ENCODE results near the gene ASGR1.
"Not testable (repeated sequence)": the region's sequence is repeated elsewhere in the genome, so short reads cannot be mapped to it uniquely, and the experiment has no call there.

ASGR1 gene

GRCh38 chr17:7184647-7185046, 5.5 kb upstream of the ASGR1 start:
- DNase-seq: no peak

- no peak for DNase-seq
Measured at GRCh38 chr17:7184091-7184488, 4.9 kb upstream of the ASGR1 start.

- DNase-seq: no peak
Measured at GRCh38 chr17:7183433-7184090, 4.4 kb upstream of the ASGR1 start.

GRCh38 chr17:7182101-7182500, 2.9 kb upstream of the ASGR1 start:
- not testable (repeated sequence) for DNase-seq

- DNase-seq: no peak
Measured at GRCh38 chr17:7178973-7179316, 225 bp downstream of the ASGR1 start.

GRCh38 chr17:7177954-7178477, 1.2 kb downstream of the ASGR1 start:
- no peak for DNase-seq

GRCh38 chr17:7177191-7177953, 1.8 kb downstream of the ASGR1 start:
- DNase-seq: peak; percentile 1 to 2

GRCh38 chr17:7176841-7177190, 2.4 kb downstream of the ASGR1 start:
- no peak for DNase-seq

- no peak for DNase-seq
Measured at GRCh38 chr17:7176107-7176840, 2.9 kb downstream of the ASGR1 start.

GRCh38 chr17:7175330-7175733, 3.8 kb downstream of the ASGR1 start:
- DNase-seq: no peak

- DNase-seq: no peak
Measured at GRCh38 chr17:7174603-7175326, 4.4 kb downstream of the ASGR1 start.

GRCh38 chr17:7173687-7174602, 5.2 kb downstream of the ASGR1 start:
- DNase-seq: no peak

- DNase-seq: not testable (repeated sequence)
Measured at GRCh38 chr17:7172522-7173191, 6.5 kb downstream of the ASGR1 start.

GRCh38 chr17:7169565-7169908, 9.6 kb downstream of the ASGR1 start:
- not testable (repeated sequence) for DNase-seq

- not testable (repeated sequence) for DNase-seq
Measured at GRCh38 chr17:7168841-7169564, 10.2 kb downstream of the ASGR1 start.

- DNase-seq: no peak
Measured at GRCh38 chr17:7167832-7168231, 11.3 kb downstream of the ASGR1 start.

- DNase-seq: no peak
Measured at GRCh38 chr17:7166873-7167272, 12.3 kb downstream of the ASGR1 start.

- DNase-seq: not testable (repeated sequence)
Measured at GRCh38 chr17:7159571-7159970, 19.6 kb downstream of the ASGR1 start.

GRCh38 chr17:7158424-7158823, 20.7 kb downstream of the ASGR1 start:
- DNase-seq: not testable (repeated sequence)

- DNase-seq: no peak
Measured at GRCh38 chr17:7156342-7156940, 22.7 kb downstream of the ASGR1 start.

Data from NCI-H187 (cell line).